MCF 10A (cell line): ENCODE data around the gene FGD4. TPM values are rescaled to one million over a fixed set of nuclear protein-coding genes. Genes with fewer than 3 reads are reported as not detected.
A peak's percentile ranks its signal among the peaks of the same experiment; 100 is the strongest.

Source experiments
- BruUV-seq: library from RNA; stranded (reverse); fragments of 400-500 nt; replicated peaks from 2 replicates; lab custom pipeline; 2021; lab: Mats Ljungman, UMichigan
- CTCF ChIA-PET: fragments of 300-600 bp; sonication (Branson Sonifier 250); formaldehyde crosslinking; extraction: SDS; loops from one replicate; lab custom pipeline; 2021; ENCODE audit warnings: antibody characterized with exemption, inconsistent platforms; lab: Yijun Ruan, JAX
- POLR2A ChIA-PET: fragments of 300-600, 350-650 bp; sonication (Branson Sonifier 250); formaldehyde crosslinking; extraction: SDS; loops from one replicate; lab custom pipeline; 2020; ENCODE audit warnings: antibody characterized with exemption, inconsistent platforms; lab: Yijun Ruan, JAX
- DNase-seq: peaks from one replicate; pipeline ENCODE4 v3.0.0-alpha.2; 2018; ENCODE audit not compliant: unreplicated experiment
- H3K27ac Mint-ChIP-seq: one replicate; pipeline ENCODE4 v1.8.0; 2022; ENCODE audit warnings: mild to moderate bottlenecking, low read depth, mixed read lengths; ENCODE audit not compliant: unreplicated experiment
- H3K27me3 Mint-ChIP-seq: one replicate; pipeline ENCODE4 v1.8.0; 2022; ENCODE audit warnings: mixed read lengths; ENCODE audit not compliant: insufficient read depth, unreplicated experiment
- H3K36me3 Mint-ChIP-seq: one replicate; pipeline ENCODE4 v1.8.0; 2022; ENCODE audit warnings: mild to moderate bottlenecking, moderate library complexity, mixed read lengths; ENCODE audit not compliant: insufficient read depth, unreplicated experiment
- H3K4me1 Mint-ChIP-seq: one replicate; pipeline ENCODE4 v1.8.0; 2022; ENCODE audit warnings: mixed read lengths; ENCODE audit not compliant: insufficient read depth, unreplicated experiment
- H3K4me3 Mint-ChIP-seq: one replicate; pipeline ENCODE4 v1.8.0; 2022; ENCODE audit warnings: mild to moderate bottlenecking, moderate library complexity, mixed read lengths; ENCODE audit not compliant: unreplicated experiment
- H3K9me3 Mint-ChIP-seq: one replicate; pipeline ENCODE4 v1.8.0; 2022; ENCODE audit warnings: mixed read lengths; ENCODE audit not compliant: unreplicated experiment
- CTCF ChIP-seq: fragments of 200-600 bp; IDR thresholded peaks from one replicate; pipeline ENCODE4 v1.8.0; 2022; ENCODE audit warnings: antibody characterized with exemption, mild to moderate bottlenecking; ENCODE audit not compliant: unreplicated experiment
- intact Hi-C: fragments of 100-400 bp; cut with micrococcal nuclease; formaldehyde crosslinking; loops from 2 replicates; pipeline ENCODE4 v1.14.1; 2022
- total RNA-seq: library from RNA; stranded (reverse); gene quantifications from 2 replicates; pipeline ENCODE4 v1.2.3, GENCODE V29; 2022

FGD4 gene
- total RNA-seq, 1 experiment from 2014 or later, result 34.7 TPM

- TF ChIP-seq CTCF, result no peak
- Mint-ChIP-seq H3K27me3 (no peaks in the 10 kb centered on the region), H3K4me1 (peaks cover 45% of the 10 kb centered on the region), H3K36me3 (peaks cover 76% of the 10 kb centered on the region), H3K9me3 (no peaks in the 10 kb centered on the region), H3K4me3 (no peak overlapping the region), H3K27ac (no peak overlapping the region)
- ChIA-PET CTCF (interaction anchor here (0.8 to 2.1 kb wide), 5 partner anchors 8 to 218 kb away, joined by 3 to 4 read pairs (median 3); no protein-coding TSS in a partner anchor), POLR2A (interaction anchor here (0.5 to 2.0 kb wide), 5 partner anchors 11 to 207 kb away, joined by 3 to 7 read pairs (median 4); no protein-coding TSS in a partner anchor)
- no TSS peak for BruUV-seq
- peak; percentile 26 for DNase-seq
- intact Hi-C loops, result no loop called here
Observed at GRCh38 chr12:32583534-32583933, 184.2 kb downstream of the FGD4 start.

- Mint-ChIP-seq H3K36me3 (peaks cover 70% of the 10 kb centered on the region), H3K27me3 (no peaks in the 10 kb centered on the region), H3K4me3 (no peak overlapping the region), H3K4me1 (peaks cover 46% of the 10 kb centered on the region), H3K27ac (peak overlapping the region; percentile 83), H3K9me3 (no peaks in the 10 kb centered on the region)
- POLR2A ChIA-PET, result interaction anchor here (0.9 to 1.0 kb wide), 2 partner anchors 102 to 149 kb away, joined by 3 read pairs; no protein-coding TSS in a partner anchor
- DNase-seq, result no peak
- no TSS peak for BruUV-seq
- CTCF ChIA-PET, result interaction anchor here (0.5 to 1.1 kb wide), 3 partner anchors 14 to 41 kb away, joined by 3 read pairs; no protein-coding TSS in a partner anchor
- TF ChIP-seq CTCF, result no peak
- intact Hi-C loops, result no loop called here
Observed at GRCh38 chr12:32585680-32586079, 186.3 kb downstream of the FGD4 start.

- no peak for TF ChIP-seq CTCF
- Mint-ChIP-seq H3K9me3 (no peaks in the 10 kb centered on the region), H3K4me1 (peaks cover 41% of the 10 kb centered on the region), H3K27ac (peak overlapping the region; percentile 83), H3K27me3 (no peaks in the 10 kb centered on the region), H3K4me3 (no peak overlapping the region), H3K36me3 (peaks cover 72% of the 10 kb centered on the region)
- peak; percentile 56 for DNase-seq
- ChIA-PET CTCF (interaction anchor here (0.7 to 1.1 kb wide), 3 partner anchors 15 to 86 kb away, joined by 3 read pairs; no protein-coding TSS in a partner anchor), POLR2A (interaction anchor here (0.9 to 1.0 kb wide), 2 partner anchors 103 to 150 kb away, joined by 3 read pairs; no protein-coding TSS in a partner anchor)
- no TSS peak for BruUV-seq
- intact Hi-C loops, result no loop called here
Observed at GRCh38 chr12:32586390-32586789, 187.0 kb downstream of the FGD4 start.

GRCh38 chr12:32587581-32588495, 188.5 kb downstream of the FGD4 start:
- no peaks in the 10 kb centered on the region for H3K27me3 Mint-ChIP-seq
- ChIA-PET CTCF (interaction anchor here (0.6 kb wide), 1 partner anchor 26 kb away, joined by 3 read pairs; no protein-coding TSS in a partner anchor), POLR2A (interaction anchor here (0.7 to 1.3 kb wide), 2 partner anchors 54 to 156 kb away, joined by 3 to 5 read pairs; no protein-coding TSS in a partner anchor)
- H3K9me3 Mint-ChIP-seq, result no peaks in the 10 kb centered on the region
- intact Hi-C loops, result no loop called here
- no peak for TF ChIP-seq CTCF
- H3K4me1 Mint-ChIP-seq, result peaks cover 32% of the 10 kb centered on the region
- no peak overlapping the region for H3K27ac Mint-ChIP-seq
- no peak overlapping the region for H3K4me3 Mint-ChIP-seq
- no peak for DNase-seq
- H3K36me3 Mint-ChIP-seq, result peaks cover 67% of the 10 kb centered on the region
- no TSS peak for BruUV-seq
